NCI-H146 treated with DMSO at 0.1 percent for 48 hours (cell line): Measurements from ENCODE around the gene ZNRF3.
A peak's percentile ranks its signal among the peaks of the same experiment; 100 is the strongest.
"Not testable (repeated sequence)": the region's sequence is repeated elsewhere in the genome, so short reads cannot be mapped to it uniquely, and the experiment has no call there.

Experiments
- DNase-seq: peaks from one replicate; lab custom pipeline; 2025; ENCODE audit not compliant: unreplicated experiment; lab: John Stamatoyannopoulos, UW

Gene ZNRF3

GRCh38 chr22:29081517-29082236, 198.3 kb downstream of the ZNRF3 start:
- DNase-seq = no peak

DNA sequence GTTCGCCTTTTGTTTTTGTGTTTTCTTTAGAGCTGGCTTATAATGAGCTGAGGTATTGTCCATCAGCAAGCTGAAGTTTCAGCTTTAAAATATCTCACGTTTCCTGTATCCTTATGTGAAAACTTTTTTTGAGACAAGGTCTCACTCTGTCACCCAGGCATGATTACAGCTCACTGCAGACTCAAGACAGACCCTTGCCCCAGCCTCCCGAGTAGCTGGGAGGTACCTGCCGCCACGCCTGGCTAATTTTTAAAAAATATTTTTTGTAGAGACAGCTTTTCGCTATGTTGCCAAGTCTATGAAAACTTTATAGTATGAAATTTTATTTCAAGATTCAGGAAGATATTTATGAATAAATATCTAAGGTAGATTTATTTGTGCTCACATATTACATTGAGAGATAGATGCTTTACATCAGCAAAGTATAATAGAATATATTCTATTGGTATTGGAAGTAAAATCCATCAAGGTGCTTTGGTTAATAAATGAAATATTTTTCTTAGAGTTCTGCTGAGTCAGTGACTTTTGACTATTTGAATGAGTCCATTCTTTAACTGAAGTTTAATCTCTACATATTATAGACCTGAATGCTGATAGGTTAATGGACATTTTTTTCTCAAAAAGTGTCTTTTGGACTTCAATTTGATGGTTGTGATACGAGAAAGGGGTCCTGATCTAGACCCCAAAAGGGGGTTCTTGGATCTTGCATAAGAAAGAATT, 199.6 kb downstream of the ZNRF3 start:
- DNase-seq = no peak

- not testable (repeated sequence) for DNase-seq
These were observed 200.2 kb downstream of the ZNRF3 start for GRCh38 chr22:29083576-29083932.

GRCh38 chr22:29083933-29084591, 200.7 kb downstream of the ZNRF3 start:
- no peak for DNase-seq

DNA sequence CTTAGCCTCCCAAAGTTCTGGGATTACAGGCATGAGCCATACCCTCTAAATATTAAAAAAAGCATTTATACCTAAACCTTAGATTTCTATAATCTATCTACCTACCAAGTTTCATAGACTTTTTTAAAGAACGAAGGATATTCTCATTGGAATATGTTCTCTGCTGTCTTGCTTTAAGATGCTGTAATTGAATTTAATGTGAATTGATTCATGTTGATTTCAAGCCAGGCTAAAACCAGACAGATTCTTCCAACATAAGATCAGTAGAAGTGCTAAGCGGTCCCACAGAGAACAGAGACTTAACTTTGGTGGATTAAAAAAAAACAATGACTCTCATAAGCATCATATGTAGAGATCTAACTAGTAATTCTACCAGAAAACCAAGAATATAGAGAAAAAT, 203.6 kb downstream of the ZNRF3 start:
- DNase-seq = no peak

DNA sequence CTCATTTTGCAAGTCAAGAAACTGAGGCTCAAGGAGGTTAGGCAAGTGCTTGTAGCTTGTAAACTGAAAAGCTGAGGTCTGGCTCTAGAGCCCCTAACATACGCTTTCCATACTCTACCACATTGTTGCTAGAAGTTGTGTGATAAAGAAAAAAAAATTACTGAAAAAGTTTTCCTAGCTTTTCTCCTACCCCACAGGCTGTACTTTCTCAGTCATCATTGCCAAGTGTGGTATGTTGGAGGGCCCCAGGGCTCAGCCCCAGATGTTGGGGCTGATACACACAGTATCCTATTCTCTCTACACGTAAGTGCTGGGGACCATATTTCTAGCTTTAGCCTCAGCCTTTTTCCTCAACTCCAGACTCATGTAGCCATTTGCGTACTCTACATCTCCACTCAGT, 205.4 kb downstream of the ZNRF3 start:
- no peak for DNase-seq

DNA sequence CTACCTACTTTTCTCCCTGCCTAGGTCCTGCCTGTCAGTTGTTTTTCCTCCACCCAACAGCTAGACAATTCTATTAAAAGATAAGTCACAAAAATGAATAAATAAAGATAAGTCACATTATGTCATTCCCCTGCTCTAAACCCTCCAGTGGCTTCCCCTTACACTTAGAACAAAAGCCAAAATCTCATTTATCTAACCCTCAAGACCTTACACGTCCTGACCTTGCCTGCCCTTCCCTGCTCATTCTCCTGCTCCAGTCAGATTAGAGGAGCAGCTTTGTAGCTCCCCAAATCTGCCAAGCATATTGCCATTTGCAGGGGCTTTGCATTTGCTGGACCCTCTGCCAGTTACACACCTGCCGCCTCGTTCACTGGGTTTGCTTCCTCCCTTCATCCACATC, 206.1 kb downstream of the ZNRF3 start:
- no peak for DNase-seq

- peak; percentile 27 for DNase-seq
These were observed 206.7 kb downstream of the ZNRF3 start for GRCh38 chr22:29090039-29090438.

- no peak for DNase-seq
These were observed 208.9 kb downstream of the ZNRF3 start for GRCh38 chr22:29092243-29092642.

DNA sequence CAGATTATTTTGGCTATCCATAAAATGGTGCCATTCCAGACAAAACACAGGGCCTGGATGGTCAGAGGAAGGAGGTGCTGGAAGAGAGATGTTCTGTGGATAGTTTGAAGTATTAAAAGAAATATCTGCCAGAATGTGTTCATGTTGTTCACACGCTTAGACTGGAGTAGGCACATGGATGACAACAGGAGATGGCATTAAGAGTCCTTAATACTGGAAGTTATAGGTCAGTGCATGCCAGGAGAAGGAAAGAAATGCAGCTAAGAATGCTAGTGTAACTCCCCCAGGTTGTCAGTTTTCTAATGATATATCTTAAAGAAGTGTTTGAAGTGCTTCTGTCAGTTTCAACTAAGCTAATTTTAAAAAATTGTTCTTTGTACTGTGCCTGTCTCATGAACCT, 209.7 kb downstream of the ZNRF3 start:
- no peak for DNase-seq

DNA sequence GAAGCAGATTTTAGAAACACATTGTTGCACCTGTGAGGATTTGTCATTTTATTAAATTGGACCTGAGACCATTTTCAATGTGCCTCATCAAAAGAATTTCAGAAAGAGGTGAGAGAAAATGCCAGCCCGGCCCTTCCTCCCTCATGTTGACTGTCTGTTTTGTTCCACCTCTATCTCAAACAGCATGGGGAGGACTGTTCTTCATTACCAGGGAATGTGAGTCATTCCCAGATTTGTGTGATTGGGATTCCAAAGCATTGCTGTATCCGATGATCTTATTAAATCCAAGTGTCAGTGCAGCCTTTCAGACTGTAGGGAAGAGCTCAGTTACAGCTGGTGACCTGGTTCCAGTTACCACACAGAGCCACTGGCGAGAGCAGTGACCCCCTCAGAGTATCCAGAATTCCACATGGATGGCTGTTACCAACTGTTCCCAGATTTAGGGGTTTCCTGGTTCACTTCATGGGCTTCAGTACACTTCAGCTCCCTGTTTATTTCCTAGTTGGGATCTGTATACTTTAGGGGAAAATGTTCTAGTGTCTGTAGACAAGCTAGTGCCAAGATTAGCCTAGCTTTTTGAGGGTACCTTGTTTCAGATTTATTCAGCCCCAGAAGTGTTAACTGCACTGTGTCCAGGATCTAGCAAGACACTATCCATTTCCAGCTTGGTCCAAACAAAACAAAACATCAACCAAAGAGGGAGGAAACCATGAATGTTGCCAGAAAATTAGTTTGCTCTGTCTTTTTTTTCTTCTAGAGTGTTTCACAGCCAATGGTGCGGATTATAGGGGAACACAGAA, 210.3 kb downstream of the ZNRF3 start:
- DNase-seq = no peak

GRCh38 chr22:29095459-29095858, 212.1 kb downstream of the ZNRF3 start:
- peak; percentile 18 for DNase-seq

DNA sequence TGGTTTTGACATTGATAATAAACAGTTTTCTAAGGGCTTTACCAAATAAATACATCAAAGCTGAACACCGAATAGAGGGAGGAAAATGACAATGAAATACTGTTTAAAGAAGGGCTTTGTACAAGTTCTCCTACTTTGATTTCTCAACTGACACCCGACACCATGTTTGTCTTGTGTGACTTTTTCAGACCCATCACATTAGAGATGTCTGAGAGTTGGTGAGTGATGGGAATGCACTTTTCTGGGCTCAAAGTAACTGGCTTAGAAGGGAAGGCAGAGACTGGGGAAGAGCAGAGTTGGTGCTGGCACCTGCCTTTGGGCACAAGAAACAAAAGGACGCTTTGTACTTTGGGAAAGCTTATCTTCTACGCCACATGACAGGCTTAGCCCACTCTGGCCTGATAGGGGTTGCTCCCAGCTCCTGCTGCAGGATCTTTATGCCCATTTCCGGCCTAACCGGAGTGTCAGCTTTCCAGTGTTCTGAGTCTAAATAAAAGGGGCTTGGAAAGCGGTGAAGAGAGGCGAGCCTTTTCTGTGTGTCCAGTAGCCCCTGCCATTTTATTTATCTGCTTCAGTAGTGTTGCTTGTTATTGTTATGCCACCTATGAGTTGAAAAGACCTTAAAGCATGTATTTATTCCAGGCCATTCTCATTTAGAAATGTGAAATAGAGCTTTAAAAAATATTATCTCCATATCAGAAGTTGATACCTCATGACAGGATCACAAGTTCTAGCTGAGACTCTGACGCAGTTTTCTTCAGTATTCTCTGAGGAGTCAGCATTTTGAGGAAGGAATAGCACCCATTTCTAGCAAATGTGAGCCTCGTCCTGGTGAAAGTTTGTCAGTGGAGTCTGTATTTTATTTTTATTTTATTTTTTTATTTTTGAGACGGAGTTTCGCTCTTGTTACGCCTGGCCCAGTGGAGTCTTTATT, 213.6 kb downstream of the ZNRF3 start:
- DNase-seq = no peak

GRCh38 chr22:29098296-29098695, 214.9 kb downstream of the ZNRF3 start:
- no peak for DNase-seq

- DNase-seq = no peak
These were observed 218.9 kb downstream of the ZNRF3 start for GRCh38 chr22:29102300-29102699.

- no peak for DNase-seq
These were observed 219.7 kb downstream of the ZNRF3 start for GRCh38 chr22:29103121-29103520.

DNA sequence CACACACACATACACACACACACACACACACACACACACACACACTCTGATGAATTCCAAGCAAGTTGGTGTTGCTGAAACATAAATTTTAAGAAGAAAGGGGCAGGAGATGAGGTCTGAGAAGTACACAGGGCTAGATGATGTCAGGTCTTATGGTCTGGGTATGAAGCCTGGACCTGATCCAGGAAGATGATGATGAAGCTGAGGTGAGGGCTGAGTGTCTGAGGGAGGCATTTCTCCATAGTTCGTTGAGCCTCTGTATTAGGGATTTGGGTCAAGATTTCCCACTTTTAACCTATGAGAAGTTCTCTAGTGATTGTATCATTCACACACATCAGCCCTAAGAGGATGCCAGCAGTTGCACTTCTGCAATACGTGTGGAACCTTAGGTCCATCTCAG, 222.1 kb downstream of the ZNRF3 start:
- no peak for DNase-seq

DNA sequence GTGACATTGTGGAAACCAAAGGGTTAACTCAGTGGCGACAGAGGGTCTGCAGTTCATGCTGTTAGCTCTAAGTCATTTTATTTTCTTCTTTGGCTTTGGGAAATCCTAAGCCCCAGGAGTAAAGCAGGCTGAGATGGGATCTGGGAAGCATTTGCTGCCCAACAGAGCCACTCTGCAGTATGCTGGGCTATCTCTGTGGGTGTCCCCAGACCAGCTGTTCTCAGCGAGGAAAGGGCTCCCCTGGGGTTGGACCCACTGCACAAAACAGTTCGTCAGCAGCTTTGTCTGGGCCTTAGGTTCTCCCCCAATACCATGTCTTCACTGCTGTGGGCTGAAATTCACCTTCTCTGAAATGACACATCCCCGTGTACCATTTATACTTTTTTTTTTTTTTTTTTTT, 223.5 kb downstream of the ZNRF3 start:
- no peak for DNase-seq
